Mucosa of stomach (tissue), 1 donor: ENCODE measurements around the gene MTF2.

Experiments used
- H3K27me3 ChIP-seq: one replicate; pipeline ENCODE4 v1.7.0; 2013; ENCODE audit warnings: mild to moderate bottlenecking, low read length; ENCODE audit not compliant: control insufficient read depth, insufficient read depth
- H3K36me3 ChIP-seq: one replicate; pipeline ENCODE4 v1.7.0; 2013; ENCODE audit warnings: low read length; ENCODE audit not compliant: control insufficient read depth, insufficient read depth
- H3K4me1 ChIP-seq: one replicate; pipeline ENCODE4 v1.7.0; 2013; ENCODE audit warnings: mild to moderate bottlenecking, low read length; ENCODE audit not compliant: control insufficient read depth, insufficient read depth
- H3K4me3 ChIP-seq: one replicate; pipeline ENCODE4 v1.7.0; 2013; ENCODE audit warnings: low read length
- H3K9ac ChIP-seq: one replicate; pipeline ENCODE4 v1.7.0; 2013; ENCODE audit warnings: mild to moderate bottlenecking, low read length, moderate library complexity
- H3K9me3 ChIP-seq: one replicate; pipeline ENCODE4 v1.7.0; 2013; ENCODE audit warnings: mild to moderate bottlenecking, low read length, moderate library complexity; ENCODE audit not compliant: control insufficient read depth
- donor health status: Pancreatic carcinoma.

Gene MTF2

GRCh38 chr1:93177991-93178390 is 98.9 kb downstream of the MTF2 start:
- H3K9ac ChIP-seq: no peak overlapping the region
- H3K4me3 ChIP-seq: no peak overlapping the region
- peaks cover 8% of the 10 kb centered on the region for H3K4me1 ChIP-seq

GRCh38 chr1:93178418-93178817 is 99.3 kb downstream of the MTF2 start:
- Histone ChIP-seq H3K36me3 (no peaks in the 10 kb centered on the region), H3K9ac (peak overlapping the region; percentile 99), H3K4me1 (peaks cover 8% of the 10 kb centered on the region), H3K27me3 (no peaks in the 10 kb centered on the region), H3K9me3 (no peaks in the 10 kb centered on the region), H3K4me3 (no peak overlapping the region)

More at GRCh38 chr1:93177991-93178390, 98.9 kb downstream of the MTF2 start:
- H3K36me3 ChIP-seq: no peaks in the 10 kb centered on the region
- H3K9me3 ChIP-seq: no peaks in the 10 kb centered on the region
- no peaks in the 10 kb centered on the region for H3K27me3 ChIP-seq

GRCh38 chr1:93179886-93180722 is 101.0 kb downstream of the MTF2 start, which contains the start of gene TMED5:
TMED5 (minus strand) TSS chr1:93180413; CDS start chr1:93180242, 171 bp downstream.
- Histone ChIP-seq H3K4me3 (peak within 1 kb of the TSS; percentile 100), H3K27me3 (no peaks in the 10 kb centered on the region), H3K36me3 (no peaks in the 10 kb centered on the region), H3K9ac (peak within 1 kb of the TSS; percentile 99), H3K9me3 (no peaks in the 10 kb centered on the region), H3K4me1 (peaks cover 8% of the 10 kb centered on the region)

GRCh38 chr1:93180723-93181613 is 101.9 kb downstream of the MTF2 start, which contains the start of gene CCDC18:
CCDC18 (plus strand) TSS chr1:93180724; CDS start chr1:93183362, 2,638 bp downstream.
- Histone ChIP-seq H3K4me1 (peaks cover 8% of the 10 kb centered on the region), H3K9ac (peak within 1 kb of the TSS; percentile 99), H3K4me3 (peak within 1 kb of the TSS; percentile 100), H3K27me3 (no peaks in the 10 kb centered on the region), H3K36me3 (no peaks in the 10 kb centered on the region), H3K9me3 (no peaks in the 10 kb centered on the region)

GRCh38 chr1:93186667-93187066 is 107.6 kb downstream of the MTF2 start:
- no peak overlapping the region for H3K9ac ChIP-seq
- no peaks in the 10 kb centered on the region for H3K4me1 ChIP-seq
- H3K9me3 ChIP-seq: no peaks in the 10 kb centered on the region
- H3K27me3 ChIP-seq: no peaks in the 10 kb centered on the region
- H3K4me3 ChIP-seq: no peak overlapping the region
- no peaks in the 10 kb centered on the region for H3K36me3 ChIP-seq
